A549 (cell line): Measurements from ENCODE around the gene LTK. TPM values are rescaled to one million over a fixed set of nuclear protein-coding genes. Genes with fewer than 3 reads are reported as not detected.

Source experiments
- ATAC-seq, 2 experiments: fragments of 200-7000 bp in 1 of 2; fragments of >200 bp in 1 of 2; cut with Nextera tagmentation in 1 of 2; cut with Tn5 transposase in 1 of 2; 3 replicates each; pipeline versions ENCODE4 v1.8.0 to v1.9.1; 2018 to 2020; ENCODE audit warnings: mild to moderate bottlenecking in 1 of 2, moderate library complexity in 1 of 2
- CTCF ChIA-PET: fragments of 300-600 bp; sonication (Branson Sonifier 250); formaldehyde crosslinking; extraction: SDS; loops from one replicate; lab custom pipeline; 2021; ENCODE audit warnings: antibody characterized with exemption, inconsistent platforms; lab: Yijun Ruan, JAX
- POLR2A ChIA-PET: fragments of 350-600 bp; formaldehyde crosslinking; extraction: SDS; loops from one replicate; lab custom pipeline; 2021; ENCODE audit warnings: antibody characterized with exemption, inconsistent platforms; lab: Yijun Ruan, JAX
- DNase-seq, 2 experiments: peaks; one replicate each; pipeline versions ENCODE4 v3.0.0 to v3.0.0-alpha.2; 2011 to 2016; ENCODE audit warnings: low read depth in 1 of 2, low spot score in 1 of 2
- FAIRE-seq: peaks from 2 replicates; lab custom pipeline; 2011; peaks lifted over from hg19 to GRCh38; lab: Jason Lieb, UNC
- H3K27ac ChIP-seq, 2 experiments: fragments of >200 bp; sonication (Bioruptor Twin); formaldehyde crosslinking; 3 replicates each; pipeline ENCODE4 v1.5.1; 2016 to 2017
- H3K4me1 ChIP-seq: fragments of >200 bp; sonication (Bioruptor Twin); formaldehyde crosslinking; 3 replicates; pipeline ENCODE4 v1.6.1; 2016
- H3K4me2 ChIP-seq: fragments of >200 bp; sonication (Bioruptor Twin); formaldehyde crosslinking; 3 replicates; pipeline ENCODE4 v1.6.1; 2016
- H3K4me3 ChIP-seq: fragments of >200 bp; sonication (Bioruptor Twin); formaldehyde crosslinking; 3 replicates; pipeline ENCODE4 v1.5.1; 2016
- H3K9me3 ChIP-seq: fragments of >200 bp; sonication (Bioruptor Twin); formaldehyde crosslinking; 3 replicates; pipeline ENCODE4 v1.6.1; 2016
- ATOH8 ChIP-seq: fragments of 250-450 bp; sonication (Bioruptor Pico); IDR thresholded peaks from 2 replicates; pipeline ENCODE4 v1.5.0; 2020; ENCODE audit warnings: low read depth, mild to moderate bottlenecking, moderate library complexity
- BHLHE40 ChIP-seq: IDR thresholded peaks from 2 replicates; pipeline ENCODE4 v1.6.1; 2012; ENCODE audit warnings: low read depth, low read length, inconsistent platforms
- CHD4 ChIP-seq: fragments of 200-600 bp; sonication (generic); IDR thresholded peaks from 2 replicates; pipeline ENCODE4 v1.6.1; 2016; ENCODE audit warnings: antibody characterized with exemption, mild to moderate bottlenecking, borderline replicate concordance
- E2F6 ChIP-seq: IDR thresholded peaks from 2 replicates; pipeline ENCODE4 v1.6.1; 2012; ENCODE audit warnings: low read depth, borderline replicate concordance
- EHF ChIP-seq: fragments of 250-450 bp; sonication (Bioruptor Pico); IDR thresholded peaks from 2 replicates; pipeline ENCODE4 v1.5.0; 2020; ENCODE audit warnings: mild to moderate bottlenecking
- ELK1 ChIP-seq: fragments of 150-350 bp; IDR thresholded peaks from 2 replicates; pipeline ENCODE4 v1.6.1; 2014; ENCODE audit warnings: low read depth, mild to moderate bottlenecking, low read length
- HDAC2 ChIP-seq: fragments of 200-600 bp; sonication (generic); IDR thresholded peaks from 2 replicates; pipeline ENCODE4 v1.6.1; 2016
- HES2 ChIP-seq: fragments of >200 bp; sonication (Bioruptor Twin); formaldehyde crosslinking; IDR thresholded peaks from 2 replicates; pipeline ENCODE4 v1.6.1; 2016
- HOXA7 ChIP-seq: fragments of 250-450 bp; sonication (Bioruptor Pico); IDR thresholded peaks from 2 replicates; pipeline ENCODE4 v1.5.0; 2020; ENCODE audit warnings: mild to moderate bottlenecking, moderate library complexity
- JUNB ChIP-seq: fragments of >200 bp; sonication (Bioruptor Twin); formaldehyde crosslinking; IDR thresholded peaks from 2 replicates; pipeline ENCODE4 v1.6.1; 2016
- KDM1A ChIP-seq: fragments of 200-600 bp; sonication (generic); IDR thresholded peaks from 2 replicates; pipeline ENCODE4 v1.6.1; 2016; ENCODE audit warnings: low read depth, mild to moderate bottlenecking
- MAFK ChIP-seq: fragments of 450-650 bp; IDR thresholded peaks from 2 replicates; pipeline ENCODE4 v1.6.1; 2014; ENCODE audit not compliant: partially characterized antibody
- MAX ChIP-seq: IDR thresholded peaks from 2 replicates; pipeline ENCODE4 v1.6.1; 2012
- MAZ ChIP-seq: fragments of 150-350 bp; IDR thresholded peaks from 2 replicates; pipeline ENCODE4 v1.6.1; 2014; ENCODE audit warnings: antibody characterized with exemption, low read depth, low read length, borderline replicate concordance
- NPAS2 ChIP-seq: fragments of 250-450 bp; sonication (Bioruptor Pico); IDR thresholded peaks from 2 replicates; pipeline ENCODE4 v1.8.0; 2022; ENCODE audit warnings: mild to moderate bottlenecking, moderate library complexity, borderline replicate concordance
- POLR2A ChIP-seq: IDR thresholded peaks from 2 replicates; pipeline ENCODE4 v1.6.1; 2012; ENCODE audit warnings: mild to moderate bottlenecking, low read length
- RAD21 ChIP-seq, 2 experiments: fragments of >200 bp in 1 of 2; sonication (Bioruptor Twin) in 1 of 2; formaldehyde crosslinking in 1 of 2; IDR thresholded peaks in 1 of 2; conservative IDR thresholded peaks in 1 of 2; 2 replicates in 1 of 2; 3 replicates in 1 of 2; pipeline ENCODE4 v1.6.1; 2012 to 2018; ENCODE audit warnings: inconsistent platforms in 1 of 2
- RARB ChIP-seq: fragments of 250-450 bp; sonication (Bioruptor Pico); IDR thresholded peaks from 2 replicates; pipeline ENCODE4 v1.8.0; 2021; ENCODE audit warnings: mild to moderate bottlenecking, moderate library complexity
- REST ChIP-seq: fragments of 200-600 bp; sonication (generic); IDR thresholded peaks from 2 replicates; pipeline ENCODE4 v1.6.1; 2016; ENCODE audit warnings: antibody characterized with exemption, mild to moderate bottlenecking, moderate library complexity
- SMC3 ChIP-seq: fragments of >200 bp; sonication (Bioruptor Twin); formaldehyde crosslinking; IDR thresholded peaks from 3 replicates; pipeline ENCODE4 v1.6.1; 2018; ENCODE audit warnings: inconsistent platforms
- SREBF2 ChIP-seq: fragments of 450-650 bp; IDR thresholded peaks from 2 replicates; pipeline ENCODE4 v1.6.1; 2014; ENCODE audit warnings: mild to moderate bottlenecking, moderate library complexity
- ZNF302 ChIP-seq: fragments of 250-450 bp; sonication (Bioruptor Pico); IDR thresholded peaks from 2 replicates; pipeline ENCODE4 v1.9.0; 2021; ENCODE audit warnings: inconsistent platforms, mild to moderate bottlenecking, moderate library complexity
- WGBS: methylation state at CpG from one replicate; pipeline ENCODE4 v1.1.6; 2017; ENCODE audit errors: missing lambda C conversion rate; 5-methylcytosine and 5-hydroxymethylcytosine counted together
- polyA plus RNA-seq, 4 experiments: library from polyadenylated mRNA; depleted of rRNA in 3 of 4; stranded (reverse); fragments of >200 nt; fragmentation: RNase III in 1 of 4; extraction: RNeasy Plus Mini Kit Qiagen cat#74134 plus additional on column Dnase treatment in 1 of 4; gene quantifications; 2 replicates in 3 of 4; 3 replicates in 1 of 4; pipeline ENCODE4 v1.2.3, GENCODE V29; 2011 to 2017

The LTK gene
- polyA plus RNA-seq, 2 of the 4 experiments (the other 2 are of a cell fraction): 0.10 to 0.17 TPM

- CTCF ChIA-PET: interaction anchor here (0.6 to 1.0 kb wide), 2 partner anchors 13 to 29 kb away, joined by 3 to 4 read pairs; no protein-coding TSS in a partner anchor
- TF ChIP-seq HES2: no peak
- no peak for TF ChIP-seq MAX
- no peak for TF ChIP-seq ELK1
- TF ChIP-seq JUNB: no peak
- no peak for TF ChIP-seq MAFK
- TF ChIP-seq ATOH8: no peak
- no peak for TF ChIP-seq HOXA7 (CRISPR knock-in tag)
- no peak for TF ChIP-seq RARB (CRISPR knock-in tag)
- TF ChIP-seq RAD21 (conservative IDR thresholded peaks at IDR 0.05 in 1 of 2, IDR thresholded peaks at IDR 0.05 in 1 of 2): no peak
- no peak for TF ChIP-seq KDM1A
- no peak for TF ChIP-seq ZNF302
- ATAC-seq: no peak
- Histone ChIP-seq H3K4me1 (peaks cover 12% of the 10 kb centered on the region; the same call in 2 of the 3 replicates), H3K27ac (no peak overlapping the region), H3K9me3 (no peaks in the 10 kb centered on the region), H3K4me3 (no peak overlapping the region), H3K4me2 (no peak overlapping the region)
- DNase-seq: no peak
- no peak for FAIRE-seq
- WGBS: 96% methylated on average over 26 of the region's 60 CpGs
- POLR2A ChIA-PET: no interaction called here
These were observed 18.5 kb downstream of the LTK start for GRCh38 chr15:41494922-41495735.

- H3K27ac ChIP-seq: peak overlapping the region; percentile 79 to 90; a peak in 5 of 6 replicates
- ATAC-seq (peak; percentile 9 to 25; a peak in 3 of 6 replicates), DNase-seq (peak; percentile 17 to 18), FAIRE-seq (no peak)
- WGBS: 75% methylated on average over 4 of the region's 77 CpGs
- POLR2A ChIA-PET: interaction anchor here (1.8 kb wide), 1 partner anchor 50 kb away, joined by 10 read pairs; the partner anchor contains the start of gene RPAP1
- peak overlapping the region; percentile 61 for H3K4me3 ChIP-seq
- no peak for TF ChIP-seq POLR2A
- no peak for TF ChIP-seq MAZ
- peak; percentile 87 for TF ChIP-seq E2F6
- TF ChIP-seq MAX: peak; percentile 74
- TF ChIP-seq HOXA7 (CRISPR knock-in tag): no peak
- peak overlapping the region; percentile 82 for H3K4me2 ChIP-seq
- H3K4me1 ChIP-seq: peaks cover 16% of the 10 kb centered on the region; the same call in 2 of the 3 replicates
- no peaks in the 10 kb centered on the region for H3K9me3 ChIP-seq
- CTCF ChIA-PET: interaction anchor here (0.9 to 1.6 kb wide), 3 partner anchors 28 to 32 kb away, joined by 3 to 4 read pairs (median 3); no protein-coding TSS in a partner anchor
These were observed 19.3 kb downstream of the LTK start for GRCh38 chr15:41494190-41494921.

- POLR2A ChIA-PET: interaction anchor here (1.3 to 1.8 kb wide), 2 partner anchors 50 to 128 kb away, joined by 4 to 10 read pairs; partner anchors contain the start of gene RPAP1
- H3K4me2 ChIP-seq: peak overlapping the region; percentile 82
These were observed 19.8 kb downstream of the LTK start for GRCh38 chr15:41493902-41494189.

More at GRCh38 chr15:41493902-41494189, 19.8 kb downstream of the LTK start:
- Histone ChIP-seq H3K4me3 (peak overlapping the region; percentile 61), H3K4me1 (peaks cover 16% of the 10 kb centered on the region; the same call in 2 of the 3 replicates), H3K9me3 (no peaks in the 10 kb centered on the region), H3K27ac (peak overlapping the region; percentile 79 to 90)
- DNase-seq: no peak
- CTCF ChIA-PET: interaction anchor here (0.9 to 1.6 kb wide), 2 partner anchors 28 to 32 kb away, joined by 3 read pairs; no protein-coding TSS in a partner anchor
- no peak for FAIRE-seq
- ATAC-seq: peak in 1 of 2 experiments; percentile 26; a peak in 3 of 6 replicates
- 0% methylated on average over 4 of the region's 41 CpGs for WGBS
- no peak for TF ChIP-seq MAZ
- no peak for TF ChIP-seq CHD4
- no peak for TF ChIP-seq SMC3
- no peak for TF ChIP-seq EHF (CRISPR knock-in tag)
- TF ChIP-seq REST: no peak
- TF ChIP-seq BHLHE40: no peak
- no peak for TF ChIP-seq NPAS2 (CRISPR knock-in tag)
- TF ChIP-seq SREBF2: no peak
- no peak for TF ChIP-seq MAX
- no peak for TF ChIP-seq JUNB
- no peak for TF ChIP-seq HDAC2
- TF ChIP-seq HES2: no peak
- TF ChIP-seq, all 56 proteins: peak for 0
